ENCODE measurements around the gene ZNF775.
"Not testable (repeated sequence)": the region's sequence is repeated elsewhere in the genome, so short reads cannot be mapped to it uniquely, and the experiment has no call there.

The ZNF775 gene

GRCh38 chr7:150383710-150384397 is 4.7 kb downstream of the ZNF775 start:
- no peak for FAIRE-seq

- FAIRE-seq, result no peak
Observed at GRCh38 chr7:150384406-150385301, 5.5 kb downstream of the ZNF775 start.

- no peak for FAIRE-seq
Observed at GRCh38 chr7:150385302-150385723, 6.2 kb downstream of the ZNF775 start.

GRCh38 chr7:150385884-150386283 is 6.8 kb downstream of the ZNF775 start:
- not testable (repeated sequence) for FAIRE-seq

- no peak for FAIRE-seq
Observed at GRCh38 chr7:150388306-150388705, 9.2 kb downstream of the ZNF775 start.

GRCh38 chr7:150388709-150389531 is 9.8 kb downstream of the ZNF775 start:
- no peak for FAIRE-seq

- FAIRE-seq, result no peak
Observed at GRCh38 chr7:150389532-150389816, 10.3 kb downstream of the ZNF775 start.

GRCh38 chr7:150390205-150390604 is 11.1 kb downstream of the ZNF775 start:
- FAIRE-seq, result no peak

GRCh38 chr7:150393325-150393724 is 14.2 kb downstream of the ZNF775 start:
- no peak for FAIRE-seq

- no peak for FAIRE-seq
Observed at GRCh38 chr7:150396426-150396825, 17.3 kb downstream of the ZNF775 start.

GRCh38 chr7:150396851-150397260 is 17.7 kb downstream of the ZNF775 start:
- no peak for FAIRE-seq

GRCh38 chr7:150397346-150398107 is 18.4 kb downstream of the ZNF775 start:
- no peak for FAIRE-seq

GRCh38 chr7:150398108-150398964 is 19.2 kb downstream of the ZNF775 start:
- FAIRE-seq, result no peak

- FAIRE-seq, result no peak
Observed at GRCh38 chr7:150398965-150399320, 19.8 kb downstream of the ZNF775 start.

- FAIRE-seq, result no peak
Observed at GRCh38 chr7:150399421-150400007, 20.4 kb downstream of the ZNF775 start.

- FAIRE-seq, result no peak
Observed at GRCh38 chr7:150400008-150400787, 21.1 kb downstream of the ZNF775 start.

- no peak for FAIRE-seq
Observed at GRCh38 chr7:150400788-150401423, 21.8 kb downstream of the ZNF775 start.

- no peak for FAIRE-seq
Observed at GRCh38 chr7:150401424-150401790, 22.3 kb downstream of the ZNF775 start.

GRCh38 chr7:150401861-150402631 is 22.9 kb downstream of the ZNF775 start:
- no peak for FAIRE-seq
